Esophagus squamous epithelium (tissue), 5 donors: ENCODE data around the gene SIRT6. TPM values are rescaled to one million over a fixed set of nuclear protein-coding genes. Genes with fewer than 3 reads are reported as not detected.
"Not testable (repeated sequence)": the region's sequence is repeated elsewhere in the genome, so short reads cannot be mapped to it uniquely, and the experiment has no call there.

Experiments
- DNase-seq: peaks from one replicate; lab custom pipeline; 2025; lab: John Stamatoyannopoulos, UW
- H3K27ac ChIP-seq, 4 donors: fragments of 200-600 bp; sonication (generic); one replicate each; pipeline ENCODE4 v1.5.1; 2016 to 2019; ENCODE audit warnings: mild to moderate bottlenecking in 1 of 4
- H3K27me3 ChIP-seq, 4 donors: fragments of 200-600 bp; sonication (generic); 1 replicate in 3 of 4; 2 replicates in 1 of 4; pipeline versions ENCODE4 v1.5.1 to v1.6.0; 2017 to 2021; ENCODE audit warnings: antibody characterized with exemption in 1 of 4
- H3K36me3 ChIP-seq, 3 donors: fragments of 200-600 bp; sonication (generic); one replicate each; pipeline ENCODE4 v1.5.1; 2016 to 2019
- H3K4me1 ChIP-seq, 3 donors: fragments of 200-600 bp; sonication (generic); one replicate each; pipeline ENCODE4 v1.5.1; 2017 to 2019
- H3K4me3 ChIP-seq, 4 donors: fragments of 200-600 bp; sonication (generic); 1 replicate in 3 of 4; 2 replicates in 1 of 4; pipeline ENCODE4 v1.5.1; 2016 to 2019; ENCODE audit warnings: mild to moderate bottlenecking in 2 of 4, moderate library complexity in 1 of 4
- H3K9me3 ChIP-seq, 3 donors: fragments of 200-600 bp; sonication (generic); one replicate each; pipeline ENCODE4 v1.5.1; 2016 to 2019
- POLR2A ChIP-seq, 4 donors: fragments of 450-650 bp; IDR thresholded peaks; one replicate each; pipeline ENCODE4 v1.6.1; 2017; ENCODE audit warnings: antibody characterized with exemption in 4 of 4, mild to moderate bottlenecking in 4 of 4, moderate library complexity in 3 of 4
- WGBS, 2 donors: methylation state at CpG; one replicate each; pipeline ENCODE4 v1.1.5; 2018; 5-methylcytosine and 5-hydroxymethylcytosine counted together
- intact Hi-C: fragments of 100-400 bp; cut with DNase I; formaldehyde crosslinking; loops from one replicate; pipeline ENCODE4 v1.15.0; 2022
- total RNA-seq, 4 donors: library from RNA; depleted of rRNA; stranded (reverse); fragments of >200 nt; gene quantifications; one replicate each; pipeline ENCODE4 v1.1.0, GENCODE V29; 2016
- TF ChIP-seq, protein P1 (sequence below), 6 experiments: fragments of 450-650 bp in 4 of 6; fragments of 200-600 bp in 2 of 6; sonication (generic) in 2 of 6; IDR thresholded peaks; one replicate each; pipeline ENCODE4 v1.5.1; 2016 to 2019; ENCODE audit warnings: antibody characterized with exemption in 6 of 6, mild to moderate bottlenecking in 4 of 6, moderate library complexity in 4 of 6
- donor health status: DM: yes; HTN: yes; CAD: no.

Gene SIRT6
- total RNA-seq, 4 donors from 2014 or later, result 9.0 to 23.3 (median 18.3) TPM

DNA sequence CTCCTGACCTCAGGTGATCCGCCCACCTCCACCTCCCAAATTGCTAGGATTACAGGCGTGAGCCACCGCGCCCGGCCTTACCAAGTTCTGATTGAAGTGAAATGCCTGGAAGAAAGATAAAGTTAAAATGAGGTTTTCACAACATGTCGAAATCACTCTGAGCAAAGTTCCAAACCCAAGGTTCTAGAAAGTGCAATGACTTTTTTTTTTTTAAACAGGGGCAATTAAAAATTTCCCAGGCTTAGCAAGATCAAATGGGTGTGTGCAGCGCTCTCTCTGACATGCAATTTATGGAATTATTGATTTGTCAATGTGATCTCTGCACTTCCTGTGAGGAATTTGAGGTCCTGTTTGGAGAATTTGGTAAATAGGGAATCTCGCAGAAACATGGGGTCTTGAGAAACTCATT lies 45.7 kb downstream of the SIRT6 start:
- DNase-seq, result no peak
- WGBS, 2 donors, result 77 to 86% methylated on average over 8 of the region's 8 CpGs
- no peak overlapping the region for H3K27ac ChIP-seq

DNA sequence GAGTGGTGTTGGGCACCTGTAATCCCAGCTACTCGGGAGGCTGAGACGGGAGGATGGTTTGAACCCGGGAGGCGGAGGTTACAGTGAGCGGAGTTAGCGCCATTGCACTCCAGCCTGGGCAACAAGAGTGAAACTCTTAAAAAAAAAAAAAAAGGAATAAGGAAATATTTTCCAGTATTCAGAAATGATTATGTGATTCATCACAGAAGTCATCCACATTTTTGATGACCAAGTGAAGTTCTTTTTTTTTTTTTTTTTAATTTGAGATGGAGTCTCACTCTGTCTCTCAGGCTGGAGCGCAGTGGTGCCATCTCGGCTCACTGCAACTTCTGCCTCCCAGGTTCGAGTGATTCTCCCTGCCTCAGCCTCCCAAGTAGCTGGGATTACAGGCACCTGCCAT lies 47.0 kb downstream of the SIRT6 start:
- not testable (repeated sequence) for H3K27me3 ChIP-seq, DNase-seq

More for the DNA sequence above, 45.7 kb downstream of the SIRT6 start:
- H3K4me3 ChIP-seq, result no peak overlapping the region
- TF ChIP-seq POLR2A (IDR thresholded peaks at IDR 0.05), result no peak
- TF ChIP-seq, protein P1, sequence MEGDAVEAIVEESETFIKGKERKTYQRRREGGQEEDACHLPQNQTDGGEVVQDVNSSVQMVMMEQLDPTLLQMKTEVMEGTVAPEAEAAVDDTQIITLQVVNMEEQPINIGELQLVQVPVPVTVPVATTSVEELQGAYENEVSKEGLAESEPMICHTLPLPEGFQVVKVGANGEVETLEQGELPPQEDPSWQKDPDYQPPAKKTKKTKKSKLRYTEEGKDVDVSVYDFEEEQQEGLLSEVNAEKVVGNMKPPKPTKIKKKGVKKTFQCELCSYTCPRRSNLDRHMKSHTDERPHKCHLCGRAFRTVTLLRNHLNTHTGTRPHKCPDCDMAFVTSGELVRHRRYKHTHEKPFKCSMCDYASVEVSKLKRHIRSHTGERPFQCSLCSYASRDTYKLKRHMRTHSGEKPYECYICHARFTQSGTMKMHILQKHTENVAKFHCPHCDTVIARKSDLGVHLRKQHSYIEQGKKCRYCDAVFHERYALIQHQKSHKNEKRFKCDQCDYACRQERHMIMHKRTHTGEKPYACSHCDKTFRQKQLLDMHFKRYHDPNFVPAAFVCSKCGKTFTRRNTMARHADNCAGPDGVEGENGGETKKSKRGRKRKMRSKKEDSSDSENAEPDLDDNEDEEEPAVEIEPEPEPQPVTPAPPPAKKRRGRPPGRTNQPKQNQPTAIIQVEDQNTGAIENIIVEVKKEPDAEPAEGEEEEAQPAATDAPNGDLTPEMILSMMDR (IDR thresholded peaks at IDR 0.05), result no peak
- no peaks in the 10 kb centered on the region for H3K27me3 ChIP-seq
- H3K36me3 ChIP-seq, result no peaks in the 10 kb centered on the region
- H3K9me3 ChIP-seq, result no peaks in the 10 kb centered on the region
- peaks cover 0 to 29% (median 6%) of the 10 kb centered on the region in 3 donors for H3K4me1 ChIP-seq
- intact Hi-C loops, result loop anchor here (10.0 kb wide), 2 partner anchors 82 to 152 kb away; partner anchors contain the start of gene EEF2

DNA sequence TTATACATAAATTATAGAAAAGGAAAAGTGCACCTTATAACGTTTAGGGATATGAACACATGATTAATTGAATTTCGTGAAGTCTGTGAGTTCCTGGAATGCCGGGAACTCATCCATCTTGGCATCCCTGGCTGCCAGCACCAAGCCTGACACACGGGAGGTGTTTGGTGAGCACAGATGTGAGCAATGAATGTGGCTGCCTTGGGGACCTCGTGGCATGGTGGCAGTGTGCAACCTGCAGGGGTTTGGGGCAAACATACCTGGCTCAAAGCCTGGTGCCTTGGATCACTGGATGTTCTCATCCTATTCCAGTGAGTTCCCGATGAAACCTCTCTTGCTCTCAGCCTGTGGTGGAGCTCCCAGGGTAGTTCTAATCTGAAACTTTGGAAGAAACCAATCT lies 48.0 kb downstream of the SIRT6 start:
- Histone ChIP-seq H3K27me3 (peaks cover 0 to 13% (median 0%) of the 10 kb centered on the region in 4 donors), H3K36me3 (no peaks in the 10 kb centered on the region), H3K4me3 (no peak overlapping the region), H3K9me3 (no peaks in the 10 kb centered on the region), H3K27ac (no peak overlapping the region), H3K4me1 (peaks cover 0 to 33% (median 5%) of the 10 kb centered on the region in 3 donors)
- no peak for TF ChIP-seq POLR2A (IDR thresholded peaks at IDR 0.05)
- TF ChIP-seq, protein P1 (IDR thresholded peaks at IDR 0.05), result no peak
- DNase-seq, result no peak
- WGBS, 2 donors, result 18 to 21% methylated on average over 6 of the region's 6 CpGs
- intact Hi-C loops, result loop anchor here (10.0 kb wide), 2 partner anchors 80 to 150 kb away; partner anchors contain the start of gene EEF2

More for the DNA sequence above, 47.0 kb downstream of the SIRT6 start:
- not testable (repeated sequence) for H3K4me3 ChIP-seq, H3K27ac ChIP-seq, H3K36me3 ChIP-seq, H3K9me3 ChIP-seq
- intact Hi-C loops, result loop anchor here (10.0 kb wide), 2 partner anchors 81 to 151 kb away; partner anchors contain the start of gene EEF2
- 90 to 91% methylated on average over 9 of the region's 9 CpGs for WGBS, 2 donors
- peaks cover 0 to 38% (median 10%) of the 10 kb centered on the region in 3 donors for H3K4me1 ChIP-seq

DNA sequence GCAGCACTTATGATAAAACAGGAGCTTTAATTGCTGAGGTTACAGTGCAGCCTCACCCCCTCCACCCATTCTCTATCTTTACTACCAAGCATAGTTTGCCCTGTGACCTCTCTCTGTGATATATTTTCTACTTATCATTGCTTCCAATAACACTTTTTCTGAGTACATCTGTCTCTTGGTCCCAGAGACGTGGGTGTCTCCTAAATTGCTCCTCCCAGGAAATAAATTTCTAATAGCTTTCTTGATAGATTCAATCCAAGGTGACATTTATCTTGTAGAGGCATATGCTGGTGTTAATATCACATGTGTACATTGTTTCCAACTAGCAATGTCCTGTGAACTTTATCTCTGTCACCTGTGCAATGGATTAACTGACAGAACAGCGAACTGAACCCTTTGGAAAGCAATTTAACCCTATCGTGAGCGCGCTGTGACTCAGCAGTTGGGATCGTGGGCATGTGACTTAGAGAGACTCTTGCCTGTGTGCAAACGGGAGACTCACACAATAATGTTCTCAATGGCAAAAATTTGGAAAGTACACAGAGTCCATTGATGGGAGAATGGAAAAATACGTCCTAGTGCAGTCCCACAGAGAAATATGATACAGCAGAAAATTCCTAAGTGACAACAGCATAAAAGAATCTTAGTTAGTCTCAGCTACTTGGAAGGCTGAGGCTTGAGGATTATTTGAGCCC lies 51.5 kb downstream of the SIRT6 start:
- WGBS, 2 donors, result 19 to 36% methylated on average over 4 to 8 of the region's 8 CpGs
- H3K4me1 ChIP-seq, result peaks cover 0 to 33% (median 5%) of the 10 kb centered on the region in 3 donors
- H3K9me3 ChIP-seq, result no peaks in the 10 kb centered on the region
- no peak for DNase-seq
- H3K36me3 ChIP-seq, result no peaks in the 10 kb centered on the region
- intact Hi-C loops, result loop anchor here (10.0 kb wide), 2 partner anchors 76 to 146 kb away; partner anchors contain the start of gene EEF2
- H3K27ac ChIP-seq, result peak overlapping the region; percentile 54 to 86 (median 80)
- TF ChIP-seq, protein P1 (IDR thresholded peaks at IDR 0.05), result no peak
- TF ChIP-seq POLR2A (IDR thresholded peaks at IDR 0.05), result no peak
- peaks cover 0 to 13% (median 0%) of the 10 kb centered on the region in 4 donors for H3K27me3 ChIP-seq
- H3K4me3 ChIP-seq, result no peak overlapping the region

DNA sequence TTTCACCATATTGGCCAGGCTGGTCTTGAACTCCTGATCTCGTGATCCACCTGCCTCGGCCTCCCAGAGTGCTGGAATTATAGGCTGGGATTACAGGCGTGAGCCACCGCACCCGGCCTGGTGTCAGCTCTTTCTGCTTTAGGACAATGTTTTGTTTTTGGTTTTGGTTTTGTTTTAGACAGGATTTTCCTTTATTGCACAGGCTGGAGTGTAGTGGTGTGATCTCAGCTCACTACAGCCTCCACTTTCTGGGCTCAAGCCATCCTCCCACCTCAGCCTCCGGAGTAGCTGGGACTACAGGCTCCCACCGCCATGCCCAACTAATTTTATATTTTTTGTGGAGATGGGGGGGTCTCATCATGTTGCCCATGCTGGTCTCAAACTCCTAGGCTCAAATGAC lies 53.3 kb downstream of the SIRT6 start:
- H3K27ac ChIP-seq, DNase-seq, intact Hi-C loops, H3K36me3 ChIP-seq, H3K4me3 ChIP-seq, H3K9me3 ChIP-seq: not testable (repeated sequence)
- Histone ChIP-seq H3K27me3 (peaks cover 0 to 13% (median 0%) of the 10 kb centered on the region in 4 donors), H3K4me1 (peaks cover 7 to 34% (median 8%) of the 10 kb centered on the region in 3 donors)
- WGBS, 2 donors, result 66 to 71% methylated on average over 7 of the region's 7 CpGs

DNA sequence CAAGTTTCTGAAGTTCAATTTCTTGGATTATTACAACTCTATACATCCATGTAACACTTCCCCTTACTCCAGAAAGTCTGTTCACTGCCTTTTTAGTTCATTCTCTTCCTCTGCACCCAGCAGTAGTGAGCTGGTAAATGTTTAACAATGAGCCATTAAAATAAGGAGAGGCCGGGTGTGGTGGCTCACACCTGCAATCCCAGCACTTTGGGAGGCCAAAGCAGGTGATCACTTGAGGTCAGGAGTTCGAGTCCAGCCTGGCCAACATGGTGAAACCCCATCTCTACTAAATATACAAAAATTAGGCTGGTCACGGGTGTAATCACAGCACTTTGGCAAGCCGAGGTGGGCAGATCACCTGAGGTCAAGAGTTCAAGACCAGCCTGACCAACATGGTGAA lies 55.0 kb downstream of the SIRT6 start:
- H3K9me3 ChIP-seq, intact Hi-C loops, H3K27ac ChIP-seq, H3K4me3 ChIP-seq, H3K36me3 ChIP-seq, DNase-seq: not testable (repeated sequence)
- Histone ChIP-seq H3K27me3 (peaks cover 0 to 13% (median 0%) of the 10 kb centered on the region in 4 donors), H3K4me1 (peaks cover 17 to 43% (median 17%) of the 10 kb centered on the region in 3 donors)
- 67 to 91% methylated on average over 1 to 4 of the region's 4 CpGs for WGBS, 2 donors
